ENCODE measurements around the gene CENPP.

The CENPP gene

DNA sequence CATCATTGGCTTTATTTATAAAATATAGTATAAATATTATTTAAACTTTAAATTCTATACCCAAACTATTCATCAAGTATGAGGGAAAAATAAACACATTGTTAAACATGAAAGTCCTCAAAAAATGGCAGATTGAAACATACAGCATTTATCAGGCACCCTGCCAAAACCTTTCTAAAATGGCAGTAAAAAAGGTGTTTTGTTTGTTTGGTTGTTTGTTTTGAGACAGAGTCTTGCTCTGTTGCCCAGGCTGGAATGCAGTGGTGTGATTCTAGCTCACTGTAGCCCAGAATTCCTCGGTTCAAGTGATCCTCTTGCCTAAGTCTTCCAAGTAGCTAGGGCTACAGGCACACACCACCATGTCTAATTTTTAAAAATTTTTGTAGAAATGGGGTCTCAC lies 270.2 kb downstream of the CENPP start:
- H3K9me3 ChIP-seq (ENCODE audit: control insufficient read depth, insufficient read depth, low read depth, low read length), result no peaks in the 10 kb centered on the region
- no peak overlapping the region for H3K9ac ChIP-seq (ENCODE audit: low read length)
- no peak overlapping the region for H3K4me3 ChIP-seq (ENCODE audit: low read depth, low read length)
- no peak overlapping the region for H3K27ac ChIP-seq (ENCODE audit: low read depth, low read length)
- no peaks in the 10 kb centered on the region for H3K4me1 ChIP-seq (ENCODE audit: control insufficient read depth, insufficient read depth, low read length)
- H3K36me3 ChIP-seq (ENCODE audit: control insufficient read depth, insufficient read depth, low read length), result no peaks in the 10 kb centered on the region
- H3K27me3 ChIP-seq (ENCODE audit: control insufficient read depth, insufficient read depth, low read length), result no peaks in the 10 kb centered on the region

DNA sequence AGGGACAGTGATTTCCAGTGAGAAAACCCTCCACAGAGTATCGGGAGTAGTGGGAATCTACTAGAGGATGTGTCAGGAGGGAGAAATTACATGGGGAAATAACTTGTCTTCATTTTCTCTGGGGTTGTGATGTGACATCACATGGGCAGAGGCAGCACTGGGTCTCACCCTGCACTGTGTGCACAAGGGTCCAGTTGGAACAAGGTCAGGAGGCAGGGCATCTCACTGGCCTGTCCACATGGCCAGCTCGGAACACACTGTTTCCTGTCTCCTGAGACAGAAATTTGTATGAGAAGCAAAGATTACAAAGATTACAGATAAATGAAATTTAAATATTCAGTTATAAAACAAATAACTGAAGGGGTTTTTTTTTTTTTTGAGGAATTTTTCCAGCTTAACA lies 272.6 kb downstream of the CENPP start:
- no peaks in the 10 kb centered on the region for H3K36me3 ChIP-seq (ENCODE audit: control insufficient read depth, insufficient read depth, low read length)
- no peaks in the 10 kb centered on the region for H3K9me3 ChIP-seq (ENCODE audit: control insufficient read depth, insufficient read depth, low read depth, low read length)
- no peak overlapping the region for H3K4me3 ChIP-seq (ENCODE audit: low read depth, low read length)
- no peak overlapping the region for H3K27ac ChIP-seq (ENCODE audit: low read depth, low read length)
- H3K4me1 ChIP-seq (ENCODE audit: control insufficient read depth, insufficient read depth, low read length), result no peaks in the 10 kb centered on the region
- H3K9ac ChIP-seq (ENCODE audit: low read length), result no peak overlapping the region
- no peaks in the 10 kb centered on the region for H3K27me3 ChIP-seq (ENCODE audit: control insufficient read depth, insufficient read depth, low read length)

DNA sequence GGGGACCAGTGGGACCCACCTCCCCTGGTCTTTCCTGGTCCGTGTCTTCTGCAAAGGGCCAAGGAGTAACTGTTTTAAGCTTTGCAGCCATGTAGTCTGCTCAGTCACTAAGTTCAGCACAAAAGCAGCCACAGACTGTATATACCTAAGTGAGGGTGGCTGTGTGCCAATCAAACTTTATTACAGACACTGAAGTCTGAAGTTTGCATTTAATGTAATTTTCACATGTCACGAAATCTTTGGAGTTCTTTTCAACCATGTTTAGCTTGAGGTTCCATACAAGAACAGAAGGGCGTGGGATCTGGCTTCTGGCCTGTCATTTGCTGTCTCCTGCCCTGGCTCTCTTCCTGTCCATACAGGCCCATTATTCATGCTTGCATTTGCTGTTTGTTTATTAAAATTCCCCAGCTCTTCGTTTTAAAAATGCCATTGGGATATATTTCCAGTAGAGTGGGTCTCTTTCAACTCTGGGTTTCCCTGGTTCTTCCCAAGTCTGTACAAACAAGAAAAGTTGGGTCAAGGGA lies 274.2 kb downstream of the CENPP start:
- Histone ChIP-seq H3K36me3 (ENCODE audit: control insufficient read depth, insufficient read depth, low read length) (no peaks in the 10 kb centered on the region), H3K9ac (ENCODE audit: low read length) (no peak overlapping the region), H3K27me3 (ENCODE audit: control insufficient read depth, insufficient read depth, low read length) (no peaks in the 10 kb centered on the region), H3K9me3 (ENCODE audit: control insufficient read depth, insufficient read depth, low read depth, low read length) (peaks cover 13% of the 10 kb centered on the region), H3K4me3 (ENCODE audit: low read depth, low read length) (no peak overlapping the region), H3K27ac (ENCODE audit: low read depth, low read length) (no peak overlapping the region), H3K4me1 (ENCODE audit: control insufficient read depth, insufficient read depth, low read length) (no peaks in the 10 kb centered on the region)

DNA sequence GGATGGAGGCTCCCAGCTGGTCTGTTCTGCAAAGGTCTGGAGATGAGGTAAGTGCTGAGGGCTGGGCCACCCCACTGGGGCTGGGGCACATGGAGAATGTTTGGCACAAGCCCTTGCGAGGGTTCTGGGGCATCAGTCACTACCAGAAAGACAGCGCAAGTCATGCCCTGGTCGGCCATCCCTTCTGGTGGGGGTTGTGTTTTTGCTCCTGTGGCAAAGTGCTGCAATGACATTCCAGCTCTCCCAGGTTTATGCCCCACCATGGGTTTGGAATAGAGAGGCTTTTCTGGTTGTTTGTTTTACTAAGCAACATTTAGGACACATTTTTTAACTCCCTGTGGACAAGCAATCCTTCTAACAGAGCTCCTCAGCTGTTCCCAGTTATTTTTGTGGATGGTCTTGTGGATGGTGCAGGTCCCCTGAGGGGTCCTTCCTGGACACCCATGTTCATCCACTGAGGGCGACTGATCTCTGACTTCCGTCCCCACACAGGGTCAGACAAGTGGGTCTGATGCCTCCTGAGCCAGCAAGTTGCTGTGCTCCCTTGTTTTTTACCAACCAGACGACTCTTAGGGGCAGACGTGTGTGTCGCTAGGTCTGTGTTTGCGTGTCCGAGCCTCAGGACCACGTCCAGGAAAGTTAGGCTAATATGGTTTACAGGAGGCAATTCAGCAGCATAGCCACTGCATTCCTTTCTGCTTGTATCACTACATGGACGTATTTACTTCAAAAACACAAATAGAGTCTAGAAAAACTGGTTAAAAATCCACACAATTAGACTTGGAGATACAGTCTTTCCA lies 274.9 kb downstream of the CENPP start:
- no peaks in the 10 kb centered on the region for H3K4me1 ChIP-seq (ENCODE audit: control insufficient read depth, insufficient read depth, low read length)
- H3K4me3 ChIP-seq (ENCODE audit: low read depth, low read length), result no peak overlapping the region
- no peaks in the 10 kb centered on the region for H3K27me3 ChIP-seq (ENCODE audit: control insufficient read depth, insufficient read depth, low read length)
- no peaks in the 10 kb centered on the region for H3K36me3 ChIP-seq (ENCODE audit: control insufficient read depth, insufficient read depth, low read length)
- H3K9me3 ChIP-seq (ENCODE audit: control insufficient read depth, insufficient read depth, low read depth, low read length), result peaks cover 18% of the 10 kb centered on the region
- no peak overlapping the region for H3K27ac ChIP-seq (ENCODE audit: low read depth, low read length)
- no peak overlapping the region for H3K9ac ChIP-seq (ENCODE audit: low read length)

DNA sequence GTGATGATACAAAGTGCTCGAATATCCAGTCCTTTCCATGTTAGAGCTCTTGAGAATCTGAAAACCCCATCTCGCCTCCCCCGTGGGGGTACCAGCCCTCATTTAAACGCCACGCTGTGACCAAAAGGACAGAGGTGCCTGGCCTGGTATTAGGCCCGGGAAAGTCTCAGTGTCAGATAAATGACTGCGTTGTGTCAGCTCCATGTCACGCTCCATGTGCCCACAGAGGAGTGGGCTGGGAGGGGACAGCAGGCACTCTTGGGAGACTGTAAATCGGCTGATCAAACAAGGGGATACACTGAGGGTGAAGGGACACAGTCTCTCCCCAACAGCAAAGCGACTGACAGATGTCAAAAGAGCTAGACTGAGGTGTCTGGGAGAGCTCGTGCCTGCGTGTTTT lies 275.7 kb downstream of the CENPP start:
- Histone ChIP-seq H3K27ac (ENCODE audit: low read depth, low read length) (no peak overlapping the region), H3K9me3 (ENCODE audit: control insufficient read depth, insufficient read depth, low read depth, low read length) (peaks cover 18% of the 10 kb centered on the region), H3K4me1 (ENCODE audit: control insufficient read depth, insufficient read depth, low read length) (no peaks in the 10 kb centered on the region), H3K36me3 (ENCODE audit: control insufficient read depth, insufficient read depth, low read length) (no peaks in the 10 kb centered on the region), H3K9ac (ENCODE audit: low read length) (no peak overlapping the region), H3K27me3 (ENCODE audit: control insufficient read depth, insufficient read depth, low read length) (no peaks in the 10 kb centered on the region), H3K4me3 (ENCODE audit: low read depth, low read length) (no peak overlapping the region)

DNA sequence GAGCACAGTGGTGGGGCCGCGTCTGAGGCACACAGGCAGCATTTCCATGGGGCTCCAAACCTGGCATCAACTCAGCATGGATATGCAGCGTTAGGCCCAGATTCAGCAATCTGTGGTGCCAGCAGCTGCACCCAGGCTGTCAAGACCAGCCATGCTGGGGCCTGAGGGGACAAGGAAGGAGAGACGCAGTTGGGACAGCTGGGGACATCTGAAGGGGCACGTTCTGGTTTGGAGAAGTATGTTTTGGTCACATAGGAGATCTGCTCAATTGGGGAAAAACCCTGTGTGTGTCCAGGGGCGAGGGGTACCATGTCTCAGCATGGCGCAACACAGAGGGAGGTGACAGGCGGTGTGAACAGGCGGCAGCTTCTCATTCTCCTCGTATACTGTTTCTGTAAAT lies 276.7 kb downstream of the CENPP start:
- H3K9me3 ChIP-seq (ENCODE audit: control insufficient read depth, insufficient read depth, low read depth, low read length), result peaks cover 18% of the 10 kb centered on the region
- no peaks in the 10 kb centered on the region for H3K4me1 ChIP-seq (ENCODE audit: control insufficient read depth, insufficient read depth, low read length)
- no peaks in the 10 kb centered on the region for H3K36me3 ChIP-seq (ENCODE audit: control insufficient read depth, insufficient read depth, low read length)
- H3K9ac ChIP-seq (ENCODE audit: low read length), result no peak overlapping the region
- H3K27ac ChIP-seq (ENCODE audit: low read depth, low read length), result no peak overlapping the region
- H3K27me3 ChIP-seq (ENCODE audit: control insufficient read depth, insufficient read depth, low read length), result no peaks in the 10 kb centered on the region
- no peak overlapping the region for H3K4me3 ChIP-seq (ENCODE audit: low read depth, low read length)

DNA sequence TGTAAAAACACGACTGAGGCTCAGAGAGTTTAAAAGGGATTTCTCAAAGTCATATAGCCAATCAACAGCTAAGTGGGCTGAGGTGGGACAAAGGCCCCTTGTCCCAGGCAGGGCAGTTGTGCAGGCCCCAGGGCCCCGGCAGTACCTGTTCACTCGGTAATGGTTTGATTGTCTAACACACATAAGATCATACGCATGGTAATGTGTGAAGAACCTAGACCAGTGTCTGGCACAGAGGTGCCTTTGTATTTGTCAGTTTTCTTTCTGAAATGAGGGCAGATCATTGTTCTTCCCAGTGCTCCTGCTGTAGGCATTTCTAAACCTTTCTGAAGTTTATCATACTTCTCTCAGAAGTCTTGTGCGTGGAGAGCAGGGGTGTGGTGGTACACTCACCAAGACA lies 277.3 kb downstream of the CENPP start:
- Histone ChIP-seq H3K27me3 (ENCODE audit: control insufficient read depth, insufficient read depth, low read length) (no peaks in the 10 kb centered on the region), H3K36me3 (ENCODE audit: control insufficient read depth, insufficient read depth, low read length) (no peaks in the 10 kb centered on the region), H3K4me3 (ENCODE audit: low read depth, low read length) (no peak overlapping the region), H3K27ac (ENCODE audit: low read depth, low read length) (no peak overlapping the region), H3K9me3 (ENCODE audit: control insufficient read depth, insufficient read depth, low read depth, low read length) (peaks cover 18% of the 10 kb centered on the region), H3K9ac (ENCODE audit: low read length) (no peak overlapping the region), H3K4me1 (ENCODE audit: control insufficient read depth, insufficient read depth, low read length) (no peaks in the 10 kb centered on the region)

DNA sequence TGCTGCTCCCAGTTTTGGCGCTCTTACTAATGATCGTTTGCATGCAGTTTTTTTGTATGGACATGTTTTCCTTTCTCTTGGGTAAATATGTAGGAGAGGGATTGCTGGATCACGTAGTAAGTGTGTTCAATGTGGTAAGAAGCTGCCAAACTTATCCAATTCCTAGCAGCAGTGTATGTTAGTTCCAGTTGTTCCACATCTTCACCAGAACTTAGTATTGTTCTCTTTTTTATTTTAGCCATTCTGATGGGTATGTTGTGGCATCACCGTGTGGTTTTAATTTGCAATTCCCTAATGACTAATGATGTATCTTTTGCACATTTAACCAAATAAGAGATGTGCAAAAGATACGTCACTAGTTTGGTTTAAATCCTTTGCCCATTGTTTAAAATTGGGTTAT lies 278.2 kb downstream of the CENPP start:
- H3K4me1 ChIP-seq (ENCODE audit: control insufficient read depth, insufficient read depth, low read length), result peaks cover under 1% of the 10 kb centered on the region; the same call in 1 of the 2 replicates
- no peak overlapping the region for H3K9ac ChIP-seq (ENCODE audit: low read length)
- no peaks in the 10 kb centered on the region for H3K27me3 ChIP-seq (ENCODE audit: control insufficient read depth, insufficient read depth, low read length)
- H3K27ac ChIP-seq (ENCODE audit: low read depth, low read length), result no peak overlapping the region
- H3K4me3 ChIP-seq (ENCODE audit: low read depth, low read length), result no peak overlapping the region
- peaks cover 18% of the 10 kb centered on the region for H3K9me3 ChIP-seq (ENCODE audit: control insufficient read depth, insufficient read depth, low read depth, low read length)
- H3K36me3 ChIP-seq (ENCODE audit: control insufficient read depth, insufficient read depth, low read length), result no peaks in the 10 kb centered on the region

DNA sequence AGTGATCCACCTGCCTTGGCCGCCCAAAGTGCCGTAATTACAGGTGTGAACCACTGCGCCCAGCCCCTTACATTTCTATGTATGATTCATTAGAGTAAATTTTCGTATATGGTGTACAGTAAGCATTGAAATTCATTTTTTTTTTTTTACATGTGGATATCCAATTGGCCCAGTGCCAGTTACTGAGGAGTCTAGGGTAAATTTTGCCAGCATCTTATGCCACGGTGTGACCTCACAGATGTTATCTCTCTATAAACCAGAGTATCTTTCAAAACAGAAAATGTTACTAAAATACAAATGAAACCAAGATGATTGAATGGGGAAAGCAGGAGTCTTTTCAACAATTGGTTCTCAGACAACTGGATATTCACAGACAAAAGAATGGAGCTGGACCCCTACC lies 279.5 kb downstream of the CENPP start:
- H3K4me1 ChIP-seq (ENCODE audit: control insufficient read depth, insufficient read depth, low read length), result peaks cover 6% of the 10 kb centered on the region; the same call in 1 of the 2 replicates
- H3K4me3 ChIP-seq (ENCODE audit: low read depth, low read length), result no peak overlapping the region
- H3K27me3 ChIP-seq (ENCODE audit: control insufficient read depth, insufficient read depth, low read length), result no peaks in the 10 kb centered on the region
- H3K27ac ChIP-seq (ENCODE audit: low read depth, low read length), result no peak overlapping the region
- peaks cover 18% of the 10 kb centered on the region for H3K9me3 ChIP-seq (ENCODE audit: control insufficient read depth, insufficient read depth, low read depth, low read length)
- H3K36me3 ChIP-seq (ENCODE audit: control insufficient read depth, insufficient read depth, low read length), result no peaks in the 10 kb centered on the region
- no peak overlapping the region for H3K9ac ChIP-seq (ENCODE audit: low read length)

DNA sequence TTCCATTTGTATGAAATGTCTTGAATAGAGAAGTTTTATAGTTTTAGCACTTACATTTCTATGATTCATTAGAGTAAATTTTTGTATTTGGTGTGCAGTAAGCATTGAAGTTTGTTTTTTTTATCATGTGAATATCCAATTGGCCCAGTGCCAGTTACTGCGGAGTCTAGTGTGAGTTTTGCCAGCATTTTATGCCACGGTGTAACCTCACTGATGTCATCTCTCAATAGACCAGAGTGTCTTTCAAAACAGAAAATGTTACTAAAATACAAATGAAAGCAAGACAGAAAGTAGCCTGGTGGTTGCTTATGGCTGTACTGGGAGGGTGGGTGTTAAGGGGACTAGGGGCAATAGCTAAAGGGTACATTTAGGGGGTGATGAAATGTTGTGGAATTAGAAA lies 281.3 kb downstream of the CENPP start:
- H3K36me3 ChIP-seq (ENCODE audit: control insufficient read depth, insufficient read depth, low read length), result peaks cover 6% of the 10 kb centered on the region
- H3K4me3 ChIP-seq (ENCODE audit: low read depth, low read length), result no peak overlapping the region
- no peak overlapping the region for H3K27ac ChIP-seq (ENCODE audit: low read depth, low read length)
- H3K27me3 ChIP-seq (ENCODE audit: control insufficient read depth, insufficient read depth, low read length), result no peaks in the 10 kb centered on the region
- H3K9me3 ChIP-seq (ENCODE audit: control insufficient read depth, insufficient read depth, low read depth, low read length), result peaks cover 18% of the 10 kb centered on the region
- H3K9ac ChIP-seq (ENCODE audit: low read length), result no peak overlapping the region
- H3K4me1 ChIP-seq (ENCODE audit: control insufficient read depth, insufficient read depth, low read length), result peaks cover 6% of the 10 kb centered on the region; the same call in 1 of the 2 replicates

DNA sequence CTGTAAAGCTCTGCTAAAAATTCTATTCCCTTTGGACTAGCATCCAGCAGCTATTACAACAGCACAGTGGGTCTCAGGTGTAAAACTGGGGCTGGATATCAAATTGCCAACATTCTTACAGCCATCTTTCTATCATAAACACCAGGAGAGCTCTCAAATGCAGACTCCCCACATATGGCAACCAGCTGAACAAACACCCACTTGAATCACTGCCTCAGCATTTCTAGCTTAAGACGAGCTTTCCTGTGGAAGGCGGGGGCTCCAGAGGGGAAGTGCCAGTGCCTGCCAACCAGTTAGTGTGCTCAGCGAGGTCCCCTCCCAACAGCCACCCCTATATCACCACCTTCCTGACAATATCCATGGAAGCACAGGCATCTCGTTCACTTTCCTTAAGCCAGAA lies 282.0 kb downstream of the CENPP start:
- Histone ChIP-seq H3K9ac (ENCODE audit: low read length) (no peak overlapping the region), H3K4me1 (ENCODE audit: control insufficient read depth, insufficient read depth, low read length) (peaks cover 6% of the 10 kb centered on the region; the same call in 1 of the 2 replicates), H3K4me3 (ENCODE audit: low read depth, low read length) (no peak overlapping the region), H3K27me3 (ENCODE audit: control insufficient read depth, insufficient read depth, low read length) (no peaks in the 10 kb centered on the region), H3K9me3 (ENCODE audit: control insufficient read depth, insufficient read depth, low read depth, low read length) (peaks cover 18% of the 10 kb centered on the region), H3K27ac (ENCODE audit: low read depth, low read length) (no peak overlapping the region), H3K36me3 (ENCODE audit: control insufficient read depth, insufficient read depth, low read length) (peaks cover 12% of the 10 kb centered on the region)
